Measurements from ENCODE around the gene AMN.

DNA sequence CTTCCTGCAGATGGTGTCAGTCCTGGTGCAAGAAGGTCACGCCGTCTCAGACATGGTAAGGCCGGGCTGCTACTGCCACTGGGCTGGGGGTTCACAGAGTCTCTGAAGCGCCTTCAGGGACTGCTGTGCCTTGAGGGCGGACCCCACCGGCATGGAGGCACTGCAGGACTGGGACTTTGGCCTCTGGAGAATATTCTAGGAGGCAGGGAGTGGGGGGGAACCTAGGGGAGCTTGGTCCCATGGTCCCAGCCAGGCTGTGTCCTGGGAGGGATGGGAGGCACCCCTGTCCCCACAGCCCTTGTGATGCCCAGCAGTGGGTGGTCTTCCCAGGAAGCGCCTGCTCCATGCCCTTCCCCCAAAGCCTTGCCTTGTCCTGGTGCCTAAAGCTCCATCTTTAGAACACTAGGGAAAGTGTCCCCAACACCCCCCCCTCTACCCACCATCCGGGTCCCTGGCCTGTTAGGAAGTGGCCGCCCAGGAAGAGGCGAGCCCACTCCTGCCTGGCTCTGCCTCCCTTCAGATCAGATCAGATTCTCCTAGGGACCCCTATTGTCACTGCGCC is 1.5 kb downstream of the AMN start:
- TF ChIP-seq, protein P1, sequence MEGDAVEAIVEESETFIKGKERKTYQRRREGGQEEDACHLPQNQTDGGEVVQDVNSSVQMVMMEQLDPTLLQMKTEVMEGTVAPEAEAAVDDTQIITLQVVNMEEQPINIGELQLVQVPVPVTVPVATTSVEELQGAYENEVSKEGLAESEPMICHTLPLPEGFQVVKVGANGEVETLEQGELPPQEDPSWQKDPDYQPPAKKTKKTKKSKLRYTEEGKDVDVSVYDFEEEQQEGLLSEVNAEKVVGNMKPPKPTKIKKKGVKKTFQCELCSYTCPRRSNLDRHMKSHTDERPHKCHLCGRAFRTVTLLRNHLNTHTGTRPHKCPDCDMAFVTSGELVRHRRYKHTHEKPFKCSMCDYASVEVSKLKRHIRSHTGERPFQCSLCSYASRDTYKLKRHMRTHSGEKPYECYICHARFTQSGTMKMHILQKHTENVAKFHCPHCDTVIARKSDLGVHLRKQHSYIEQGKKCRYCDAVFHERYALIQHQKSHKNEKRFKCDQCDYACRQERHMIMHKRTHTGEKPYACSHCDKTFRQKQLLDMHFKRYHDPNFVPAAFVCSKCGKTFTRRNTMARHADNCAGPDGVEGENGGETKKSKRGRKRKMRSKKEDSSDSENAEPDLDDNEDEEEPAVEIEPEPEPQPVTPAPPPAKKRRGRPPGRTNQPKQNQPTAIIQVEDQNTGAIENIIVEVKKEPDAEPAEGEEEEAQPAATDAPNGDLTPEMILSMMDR (IDR thresholded peaks at IDR 0.05), result no peak
- TF ChIP-seq POLR2AphosphoS5 (IDR thresholded peaks at IDR 0.05) (no peak), EP300 (IDR thresholded peaks at IDR 0.05) (no peak)
